DOHH2 (cell line): Measurements from ENCODE around the gene RHOBTB3.

Experiments
- CTCF ChIP-seq: fragments of 200-600 bp; sonication (generic); IDR thresholded peaks from one replicate; pipeline ENCODE4 v1.5.1; 2014; ENCODE audit warnings: antibody characterized with exemption, mild to moderate bottlenecking, low read depth, low read length; ENCODE audit not compliant: poor library complexity, severe bottlenecking
- EZH2phosphoT487 ChIP-seq: fragments of 200-600 bp; sonication (generic); IDR thresholded peaks from 2 replicates; pipeline ENCODE4 v1.6.1; 2017; ENCODE audit warnings: borderline replicate concordance, mild to moderate bottlenecking, antibody characterized with exemption, low read length, moderate library complexity, mixed read lengths

DNA sequence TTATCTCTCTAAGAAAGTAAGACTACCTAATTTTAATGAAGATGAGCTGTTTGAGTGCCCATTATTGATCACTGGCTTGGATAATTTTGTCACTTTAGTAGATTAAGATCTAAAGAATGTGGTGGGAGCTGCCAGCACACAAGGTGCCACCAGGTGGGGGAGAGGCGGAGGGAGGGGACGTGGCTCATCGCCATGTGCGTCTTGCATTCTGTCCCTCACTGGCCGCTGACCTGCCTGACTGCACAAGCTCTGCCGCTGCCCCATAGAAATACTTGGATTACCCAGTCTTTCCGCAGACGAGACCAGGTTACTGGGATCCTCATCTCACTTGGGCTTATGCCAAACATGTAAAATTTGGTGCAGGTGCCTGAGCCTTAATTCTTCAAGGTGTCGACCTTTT lies 37.6 kb downstream of the RHOBTB3 start:
- TF ChIP-seq CTCF (no peak), EZH2phosphoT487 (no peak)
